ENCODE results near the gene PTPRE.

DNA sequence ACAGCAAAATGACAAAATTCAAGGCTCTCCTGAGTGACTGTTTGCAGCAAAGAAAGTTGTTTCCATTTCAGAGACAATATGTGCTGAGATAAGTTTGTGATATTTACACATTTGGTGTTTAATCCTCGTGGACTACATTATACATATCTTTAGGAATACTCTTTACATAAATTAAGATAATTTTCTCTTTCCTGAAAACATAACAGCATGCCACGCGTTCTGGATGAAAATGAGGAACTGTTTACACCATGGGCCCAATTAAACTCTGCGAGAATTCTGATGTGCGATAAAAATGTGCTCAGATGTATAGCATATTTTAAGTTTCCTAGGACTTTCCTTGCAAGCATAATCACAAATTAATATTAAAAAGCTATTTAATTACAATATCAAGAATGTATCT is 26.4 kb downstream of the PTPRE start:
- no peak for TF ChIP-seq CTCF (IDR thresholded peaks at IDR 0.05)
- no peak for TF ChIP-seq EP300 (IDR thresholded peaks at IDR 0.05)
- no peak for TF ChIP-seq POLR2A (IDR thresholded peaks at IDR 0.05)
